K562 (cell line): ENCODE results near the gene PCDH8. TPM values are rescaled to one million over a fixed set of nuclear protein-coding genes. Genes with fewer than 3 reads are reported as not detected.

Source experiments
- ATAC-seq: fragments of 200-7000 bp; cut with Tn5 transposase; 3 replicates; pipeline ENCODE4 v1.9.1; 2020; ENCODE audit warnings: moderate library complexity
- BruUV-seq: library from RNA; stranded (reverse); fragments of 400-500 nt; replicated peaks from 2 replicates; lab custom pipeline; 2021; lab: Mats Ljungman, UMichigan
- CTCF ChIA-PET: fragments of 300-600 bp; formaldehyde crosslinking; extraction: SDS; loops from one replicate; lab custom pipeline; 2021; ENCODE audit warnings: low intra/inter-chr PET ratio; lab: Yijun Ruan, JAX
- POLR2A ChIA-PET: fragments of 300-600, 350-650 bp; sonication (Branson Sonifier 250); formaldehyde crosslinking; extraction: SDS; loops from one replicate; lab custom pipeline; 2021; ENCODE audit warnings: antibody characterized with exemption, inconsistent platforms; lab: Yijun Ruan, JAX
- DNase-seq, 4 experiments: peaks; one replicate each; pipeline versions ENCODE4 v3.0.0 to v3.0.0-alpha.2; 2011 to 2018; ENCODE audit warnings: low spot score in 3 of 4, mixed read lengths in 3 of 4; ENCODE audit errors: extremely low read depth in 1 of 4
- FAIRE-seq: peaks from 2 replicates; lab custom pipeline; 2011; peaks lifted over from hg19 to GRCh38; lab: Jason Lieb, UNC
- H2AFZ ChIP-seq: 2 replicates; pipeline ENCODE4 v1.6.0; 2011; ENCODE audit warnings: low read depth, low read length, control low read depth, inconsistent platforms
- H3K27ac ChIP-seq: fragments of 200-600 bp; 3 replicates; pipeline ENCODE4 v1.8.0; 2011; ENCODE audit warnings: low read depth, mild to moderate bottlenecking, control low read depth, inconsistent platforms, low read length, moderate library complexity, mixed read lengths; ENCODE audit errors: extremely low read depth
- H3K27me3 ChIP-seq, 2 experiments: fragments of 300-600 bp in 1 of 2; 2 replicates in 1 of 2; 3 replicates in 1 of 2; pipeline versions ENCODE4 v1.6.0 to v1.8.0; 2011; ENCODE audit warnings: inconsistent platforms in 2 of 2, low read length in 2 of 2, mild to moderate bottlenecking in 1 of 2, mixed read lengths in 1 of 2, moderate library complexity in 1 of 2; ENCODE audit not compliant: control insufficient read depth in 2 of 2, insufficient read depth in 2 of 2
- H3K36me3 ChIP-seq: fragments of 300-600 bp; 3 replicates; pipeline ENCODE4 v1.8.0; 2011; ENCODE audit warnings: mild to moderate bottlenecking, low read length, inconsistent platforms; ENCODE audit not compliant: control insufficient read depth, insufficient read depth
- H3K4me1 ChIP-seq, 2 experiments: fragments of 200-600 bp in 1 of 2; replicated peaks in 1 of 2; 2 replicates in 1 of 2; 3 replicates in 1 of 2; pipeline versions ENCODE4 v1.5.1 to v1.8.0; 2011; ENCODE audit warnings: inconsistent platforms in 2 of 2, low read length in 2 of 2, mild to moderate bottlenecking in 1 of 2, mixed read lengths in 1 of 2, moderate library complexity in 1 of 2; ENCODE audit not compliant: control insufficient read depth in 2 of 2, insufficient read depth in 2 of 2
- H3K4me2 ChIP-seq: 2 replicates; pipeline ENCODE4 v1.6.1; 2011; ENCODE audit warnings: low read length, control low read depth, inconsistent platforms, mixed read lengths; ENCODE audit not compliant: insufficient read depth
- H3K4me3 ChIP-seq: fragments of 200-600 bp; sonication (generic), shearing (Covaris generic); 2 replicates; pipeline ENCODE4 v1.5.1; 2016; ENCODE audit warnings: control low read depth, inconsistent platforms
- H3K79me2 ChIP-seq: fragments of 200-600 bp; 3 replicates; pipeline ENCODE4 v1.8.0; 2011; ENCODE audit warnings: low read length, inconsistent platforms; ENCODE audit not compliant: control insufficient read depth, insufficient read depth
- H3K9ac ChIP-seq, 2 experiments: 2 replicates each; pipeline versions ENCODE4 v1.6.0 to v1.6.1; 2011; ENCODE audit warnings: low read depth in 2 of 2, low read length in 2 of 2, control low read depth in 1 of 2, inconsistent platforms in 1 of 2, mild to moderate bottlenecking in 1 of 2, mixed read lengths in 1 of 2; ENCODE audit not compliant: insufficient read depth in 1 of 2
- H3K9me1 ChIP-seq: one replicate; pipeline ENCODE4 v1.6.0; 2011; ENCODE audit warnings: inconsistent platforms, mild to moderate bottlenecking, low read length, moderate library complexity; ENCODE audit not compliant: control insufficient read depth, insufficient read depth
- H3K9me3 ChIP-seq: replicated peaks from 2 replicates; pipeline ENCODE4 v1.5.1; 2011; ENCODE audit warnings: low read depth, low read length, inconsistent platforms; ENCODE audit not compliant: control insufficient read depth, insufficient read depth
- H4K20me1 ChIP-seq: replicated peaks from 2 replicates; pipeline ENCODE4 v1.6.1; 2011; ENCODE audit warnings: low read length, inconsistent platforms, mixed read lengths; ENCODE audit not compliant: control insufficient read depth, insufficient read depth
- EGR1 ChIP-seq: fragments of 450-650 bp; conservative IDR thresholded peaks from 2 replicates; pipeline ENCODE4 v1.6.1; 2017; ENCODE audit warnings: mild to moderate bottlenecking
- GATA2 ChIP-seq: sonication (generic); formaldehyde crosslinking; IDR thresholded peaks from 2 replicates; pipeline ENCODE4 v1.4.0; 2020; ENCODE audit warnings: mild to moderate bottlenecking, missing genetic modification reagents
- MEF2D ChIP-seq: conservative IDR thresholded peaks from 2 replicates; pipeline ENCODE4 v1.6.1; 2016; ENCODE audit warnings: low read depth, missing genetic modification characterization, missing compliant biosample characterization
- NONO ChIP-seq, 2 experiments: fragments of 200-400 bp in 1 of 2; fragments of 450-650 bp in 1 of 2; formaldehyde crosslinking in 1 of 2; IDR thresholded peaks; 2 replicates each; pipeline ENCODE4 v1.6.1; 2017; ENCODE audit warnings: low read depth in 2 of 2, mild to moderate bottlenecking in 2 of 2, moderate library complexity in 2 of 2, low read length in 1 of 2
- RNF2 ChIP-seq: sonication (generic); IDR thresholded peaks from 2 replicates; pipeline ENCODE4 v1.6.1; 2016
- STAT5B ChIP-seq: fragments of 250-450 bp; sonication (Bioruptor Pico); IDR thresholded peaks from 2 replicates; pipeline ENCODE4 v1.8.0; 2021; ENCODE audit warnings: mild to moderate bottlenecking, inconsistent platforms
- ZNF347 ChIP-seq: fragments of 450-650 bp; formaldehyde crosslinking; IDR thresholded peaks from 2 replicates; pipeline ENCODE4 v1.4.0; 2020; ENCODE audit warnings: low read depth, mild to moderate bottlenecking, moderate library complexity
- ZNF57 ChIP-seq: fragments of 450-650 bp; formaldehyde crosslinking; IDR thresholded peaks from 2 replicates; pipeline ENCODE4 v1.4.0; 2020; ENCODE audit warnings: mild to moderate bottlenecking, moderate library complexity
- WGBS: fragments of 100-300 bp; shearing (Covaris generic); methylation state at CpG from one replicate; pipeline ENCODE4 v1.1.6; 2016; ENCODE audit warnings: low coverage, mixed read lengths; ENCODE audit not compliant: insufficient coverage; ENCODE audit errors: missing lambda C conversion rate; 5-methylcytosine and 5-hydroxymethylcytosine counted together
- in situ Hi-C: fragments of 300-500 bp; cut with MboI; formaldehyde crosslinking; loops from 4 replicates; pipeline ENCODE4 v1.15.0; 2018; ENCODE audit warnings: inconsistent platforms, mixed read lengths
- intact Hi-C: fragments of 100-400 bp; cut with micrococcal nuclease; formaldehyde crosslinking; loops from 2 replicates; pipeline ENCODE4 v1.14.2; 2022
- polyA plus RNA-seq, 8 experiments: library from polyadenylated mRNA; depleted of rRNA in 4 of 8; stranded (reverse) in 5 of 8; unstranded in 3 of 8; fragments of >200 nt; fragmentation: Nextera tagmentation in 2 of 8; fragmentation: Illumina TruSeq in 1 of 8; extraction: Ambion mirVana in 2 of 8; extraction: Trizol in 1 of 8; gene quantifications; 2 replicates each; pipeline versions ENCODE4 v1.2.1 to v1.2.3, GENCODE V29; 2011 to 2014; ENCODE audit warnings: inconsistent platforms in 1 of 8, missing spikeins in 1 of 8
- total RNA-seq, 7 experiments: library from RNA; depleted of rRNA in 6 of 7; stranded (reverse); fragments of >200 nt in 6 of 7; fragmentation: Illumina TruSeq in 2 of 7; extraction: Trizol in 2 of 7; gene quantifications; 2 replicates each; pipeline versions ENCODE4 v1.2.1 to v1.2.3, GENCODE V29; 2011 to 2021; ENCODE audit warnings: low replicate concordance in 1 of 7
- TF ChIP-seq, protein P1 (sequence below): conservative IDR thresholded peaks from 2 replicates; pipeline ENCODE4 v1.6.1; 2011; ENCODE audit warnings: low read depth, mild to moderate bottlenecking, low read length; ENCODE audit not compliant: control insufficient read depth

PCDH8 gene
- total and polyA plus RNA-seq, 9 of the 15 experiments (the other 6 are each of a cell fraction or from before 2014, with no cell fraction given): not detected

DNA sequence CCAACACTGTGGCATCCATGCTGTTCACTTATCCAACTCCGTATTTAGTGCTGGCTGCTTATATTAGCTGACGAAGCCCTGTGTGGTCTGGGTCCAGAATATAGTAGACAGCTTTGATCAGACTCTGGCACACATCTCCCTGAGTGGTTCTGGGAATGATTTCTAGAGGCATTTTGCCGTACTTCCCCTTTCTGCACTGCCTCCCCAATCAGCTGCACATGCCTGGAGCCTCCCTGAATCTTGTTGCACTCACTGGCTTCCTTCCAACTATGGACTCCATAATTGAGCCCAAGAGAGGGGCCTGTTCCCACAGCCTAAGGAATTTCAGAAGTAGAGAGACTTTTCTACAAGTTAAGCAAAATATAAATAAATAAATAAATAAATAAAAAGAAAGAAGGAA lies 30.4 kb upstream of the PCDH8 start:
- ChIA-PET CTCF (no interaction called here), POLR2A (no interaction called here)
- no peak for ATAC-seq
- intact Hi-C loops: no loop called here
- Histone ChIP-seq H3K36me3 (no peaks in the 10 kb centered on the region), H3K9me3 (no peaks in the 10 kb centered on the region), H2AFZ (no peak overlapping the region), H3K9ac (no peak overlapping the region), H3K4me1 (no peaks in the 10 kb centered on the region), H3K4me3 (no peak overlapping the region)
- no peak for DNase-seq
- FAIRE-seq: no peak
- no peak for TF ChIP-seq NONO (IDR thresholded peaks at IDR 0.05; ENCODE audit: low read depth in 2 of 2, low read length in 1 of 2)
- TF ChIP-seq, protein P1, sequence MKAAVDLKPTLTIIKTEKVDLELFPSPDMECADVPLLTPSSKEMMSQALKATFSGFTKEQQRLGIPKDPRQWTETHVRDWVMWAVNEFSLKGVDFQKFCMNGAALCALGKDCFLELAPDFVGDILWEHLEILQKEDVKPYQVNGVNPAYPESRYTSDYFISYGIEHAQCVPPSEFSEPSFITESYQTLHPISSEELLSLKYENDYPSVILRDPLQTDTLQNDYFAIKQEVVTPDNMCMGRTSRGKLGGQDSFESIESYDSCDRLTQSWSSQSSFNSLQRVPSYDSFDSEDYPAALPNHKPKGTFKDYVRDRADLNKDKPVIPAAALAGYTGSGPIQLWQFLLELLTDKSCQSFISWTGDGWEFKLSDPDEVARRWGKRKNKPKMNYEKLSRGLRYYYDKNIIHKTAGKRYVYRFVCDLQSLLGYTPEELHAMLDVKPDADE: no peak
- TF ChIP-seq STAT5B (CRISPR knock-in tag): no peak
- TF ChIP-seq RNF2: no peak
- no peak for TF ChIP-seq GATA2 (CRISPR knock-in tag)
- no peak for TF ChIP-seq ZNF347 (CRISPR knock-in tag)
- no peak for TF ChIP-seq EGR1
- TF ChIP-seq MEF2D (tag): no peak
- no peak for TF ChIP-seq ZNF57
- TF ChIP-seq, all 486 proteins: peak for 0
- no peaks in the 10 kb centered on the region for H3K79me2 ChIP-seq
- no peaks in the 10 kb centered on the region for H3K27me3 ChIP-seq
- BruUV-seq: no TSS peak
- H3K4me2 ChIP-seq: no peak overlapping the region
- H4K20me1 ChIP-seq: no peaks in the 10 kb centered on the region
- 0% methylated on average over 3 of the region's 3 CpGs for WGBS
- in situ Hi-C loops: no loop called here
- no peaks in the 10 kb centered on the region for H3K9me1 ChIP-seq
- H3K27ac ChIP-seq: no peak overlapping the region
